ENCODE measurements around the gene C1GALT1C1L.

The C1GALT1C1L gene

GRCh38 chr2:43676322-43677050 lies at the start of gene C1GALT1C1L:
Gene C1GALT1C1L (minus strand): TSS chr2:43676429. CDS start chr2:43676322, 107 bp downstream.
- H3K9me3 Mint-ChIP-seq: peaks cover 25% of the 10 kb centered on the region
- peaks cover 4% of the 10 kb centered on the region for H3K27me3 Mint-ChIP-seq (ENCODE audit: low read depth, poor library complexity)
- H3K4me3 Mint-ChIP-seq: no peak within 1 kb of the TSS
- H3K4me1 Mint-ChIP-seq: no peaks in the 10 kb centered on the region
- TF ChIP-seq CTCF (IDR thresholded peaks at IDR 0.05): no peak
- no peak within 1 kb of the TSS for H3K27ac Mint-ChIP-seq
- H3K36me3 Mint-ChIP-seq (ENCODE audit: low read depth): no peaks in the 10 kb centered on the region
- no peak for DNase-seq

GRCh38 chr2:43725711-43726246 lies 49.5 kb upstream of the C1GALT1C1L start:
- Mint-ChIP-seq H3K36me3 (ENCODE audit: low read depth) (no peaks in the 10 kb centered on the region), H3K9me3 (no peaks in the 10 kb centered on the region), H3K27me3 (ENCODE audit: low read depth, poor library complexity) (peaks cover 7% of the 10 kb centered on the region), H3K27ac (no peak overlapping the region), H3K4me3 (peak overlapping the region; percentile 24), H3K4me1 (peaks cover 17% of the 10 kb centered on the region)
- no peak for DNase-seq
- TF ChIP-seq CTCF (IDR thresholded peaks at IDR 0.05): no peak

- Mint-ChIP-seq H3K27me3 (ENCODE audit: low read depth, poor library complexity) (peaks cover 7% of the 10 kb centered on the region), H3K4me1 (peaks cover 17% of the 10 kb centered on the region), H3K27ac (no peak overlapping the region), H3K36me3 (ENCODE audit: low read depth) (no peaks in the 10 kb centered on the region), H3K4me3 (peak overlapping the region; percentile 24), H3K9me3 (no peaks in the 10 kb centered on the region)
- TF ChIP-seq CTCF (IDR thresholded peaks at IDR 0.05): no peak
- no peak for DNase-seq
Observed at GRCh38 chr2:43724728-43725526, 48.7 kb upstream of the C1GALT1C1L start.

- Mint-ChIP-seq H3K27me3 (ENCODE audit: low read depth, poor library complexity) (peaks cover 13% of the 10 kb centered on the region), H3K4me3 (no peak overlapping the region), H3K27ac (no peak overlapping the region), H3K4me1 (peaks cover under 1% of the 10 kb centered on the region), H3K36me3 (ENCODE audit: low read depth) (no peaks in the 10 kb centered on the region), H3K9me3 (no peaks in the 10 kb centered on the region)
- TF ChIP-seq CTCF (IDR thresholded peaks at IDR 0.05): no peak
- no peak for DNase-seq
Observed at GRCh38 chr2:43718530-43719124, 42.4 kb upstream of the C1GALT1C1L start.

DNA sequence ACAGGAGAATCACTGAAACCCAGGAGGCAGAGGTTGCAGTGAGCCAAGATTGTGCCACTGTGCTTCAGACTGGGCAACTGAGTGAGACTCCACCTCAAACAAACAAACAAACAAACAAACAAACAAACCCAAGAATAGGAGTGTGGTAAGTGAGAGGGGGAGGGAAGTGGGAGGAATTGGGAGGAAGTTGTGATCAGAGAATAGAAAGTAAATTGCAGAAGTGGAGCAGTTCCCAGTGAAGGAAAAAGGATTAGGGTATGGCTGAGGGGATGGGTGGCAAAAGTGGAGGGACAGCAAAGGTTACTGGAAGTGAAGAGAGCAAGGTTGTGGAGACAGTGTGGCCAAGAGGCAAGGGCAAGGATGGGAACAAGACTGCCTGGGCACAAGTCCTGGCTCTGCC lies 41.1 kb upstream of the C1GALT1C1L start:
- no peak for DNase-seq
- TF ChIP-seq CTCF (IDR thresholded peaks at IDR 0.05): no peak
- H3K36me3 Mint-ChIP-seq (ENCODE audit: low read depth): no peaks in the 10 kb centered on the region
- no peak overlapping the region for H3K27ac Mint-ChIP-seq
- H3K9me3 Mint-ChIP-seq: no peaks in the 10 kb centered on the region
- H3K4me3 Mint-ChIP-seq: no peak overlapping the region
- H3K4me1 Mint-ChIP-seq: no peaks in the 10 kb centered on the region
- peaks cover 7% of the 10 kb centered on the region for H3K27me3 Mint-ChIP-seq (ENCODE audit: low read depth, poor library complexity)
